ENCODE measurements around the gene SCN5A.

SCN5A gene

DNA sequence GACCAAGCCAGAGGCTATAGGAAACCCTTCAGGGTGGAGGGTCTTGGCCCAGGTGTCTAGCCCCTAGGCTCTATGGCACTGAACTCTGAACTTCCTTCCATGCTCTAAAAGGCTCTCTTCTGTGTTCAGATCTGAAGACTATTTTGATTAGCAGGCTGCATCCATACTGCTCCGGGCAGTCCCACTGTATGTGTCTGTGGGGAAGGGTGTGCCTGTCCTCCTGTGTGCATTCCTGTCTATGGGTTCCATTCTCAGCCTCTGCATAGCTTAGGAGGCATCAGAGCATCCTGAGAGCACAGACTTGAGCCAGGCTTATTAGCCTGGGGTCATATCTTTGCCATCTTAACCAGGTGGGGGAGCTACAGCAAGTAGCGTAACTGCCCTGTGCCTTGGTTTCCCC is 115.3 kb downstream of the SCN5A start:
- no peak for DNase-seq

DNA sequence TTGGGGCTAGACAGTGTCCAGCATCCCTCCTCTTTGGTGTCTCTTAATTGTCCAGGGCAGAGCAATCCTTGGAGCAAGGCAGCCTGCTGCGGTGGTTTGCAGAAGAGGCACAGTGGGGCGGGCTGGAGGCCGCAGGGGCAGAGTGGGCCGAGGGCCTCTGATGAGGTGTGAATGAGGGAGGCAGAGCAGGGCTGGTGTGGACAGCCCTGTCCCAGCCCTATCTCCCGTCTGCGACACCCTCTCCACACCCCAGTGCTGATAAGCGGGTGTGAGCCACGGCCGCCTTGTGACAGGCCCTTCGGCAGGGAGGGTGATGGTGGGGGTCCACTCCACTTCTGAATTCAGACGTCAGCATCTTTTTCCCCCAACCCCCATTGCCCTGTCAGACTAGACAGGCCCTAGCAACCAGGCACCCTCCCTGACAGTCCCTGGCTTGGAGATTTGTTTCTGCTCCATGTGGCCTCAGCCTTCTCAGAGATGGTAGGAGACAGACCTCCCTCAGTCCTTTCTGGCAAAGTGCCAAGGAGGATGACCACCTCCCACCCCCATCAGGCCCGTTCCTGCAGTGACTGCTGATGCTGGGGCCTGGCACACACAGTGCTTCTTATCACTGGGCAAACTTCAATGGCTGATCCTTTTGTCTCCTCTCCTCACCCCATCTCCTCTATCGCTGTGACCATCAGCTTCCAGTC is 116.1 kb downstream of the SCN5A start:
- no peak for DNase-seq

DNA sequence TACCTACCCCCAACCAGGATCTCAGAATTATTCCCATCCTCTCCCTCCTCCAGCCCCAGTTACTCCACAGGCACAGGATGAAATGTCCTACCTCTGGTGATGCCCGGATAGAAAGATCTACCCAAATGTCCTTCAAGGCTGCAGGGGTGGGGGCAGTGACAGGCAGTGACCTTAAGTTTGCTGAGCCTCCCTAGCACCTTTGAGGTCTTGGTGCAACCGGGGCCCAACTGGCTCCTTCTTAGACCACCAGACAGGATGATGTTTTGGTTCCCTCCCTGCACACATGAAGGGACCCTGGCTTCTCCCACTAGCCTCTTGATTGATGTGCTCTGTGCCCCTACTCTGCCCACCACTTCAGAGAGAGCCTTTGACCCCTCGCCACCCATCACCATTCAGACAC is 117.0 kb downstream of the SCN5A start:
- no peak for DNase-seq

DNA sequence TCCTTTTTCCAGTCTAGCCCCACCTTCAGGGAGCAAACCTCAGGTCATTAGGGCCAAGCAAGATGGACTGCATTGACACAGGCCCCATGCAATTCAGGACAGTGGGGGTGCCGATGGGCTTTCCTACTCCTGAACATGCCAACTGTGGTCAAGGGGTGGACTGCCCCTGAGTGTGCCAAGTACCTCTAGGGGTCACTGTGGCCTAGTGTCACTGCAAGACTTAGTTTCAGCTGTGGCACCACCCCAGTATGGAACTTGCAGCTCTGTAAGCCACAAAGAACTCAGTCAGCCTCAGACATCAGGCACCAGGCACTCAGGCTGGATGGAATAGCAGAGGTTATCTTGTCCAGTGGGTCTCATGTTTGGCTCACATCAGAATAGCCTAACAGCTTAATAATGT is 121.0 kb downstream of the SCN5A start:
- no peak for DNase-seq

DNA sequence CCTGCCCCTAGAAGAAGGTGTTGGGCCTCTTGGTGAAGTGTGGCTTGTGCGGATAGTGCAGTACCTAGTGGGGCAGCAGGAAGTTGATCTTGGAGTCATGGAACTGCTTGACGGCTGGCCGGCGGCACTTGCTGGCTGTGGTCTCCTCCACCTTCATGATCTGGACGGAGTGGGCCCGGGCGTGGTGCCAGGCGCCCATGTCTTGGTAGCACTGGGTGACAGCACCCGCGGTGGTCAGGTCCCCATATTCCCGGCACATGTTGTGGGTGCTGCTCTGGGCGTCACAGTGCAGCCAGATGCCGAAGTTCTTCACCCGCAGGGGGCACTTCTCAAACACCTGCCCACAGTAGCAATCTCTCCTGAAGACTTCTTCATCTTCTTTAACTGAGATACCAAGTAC is 122.7 kb downstream of the SCN5A start:
- no peak for DNase-seq

DNA sequence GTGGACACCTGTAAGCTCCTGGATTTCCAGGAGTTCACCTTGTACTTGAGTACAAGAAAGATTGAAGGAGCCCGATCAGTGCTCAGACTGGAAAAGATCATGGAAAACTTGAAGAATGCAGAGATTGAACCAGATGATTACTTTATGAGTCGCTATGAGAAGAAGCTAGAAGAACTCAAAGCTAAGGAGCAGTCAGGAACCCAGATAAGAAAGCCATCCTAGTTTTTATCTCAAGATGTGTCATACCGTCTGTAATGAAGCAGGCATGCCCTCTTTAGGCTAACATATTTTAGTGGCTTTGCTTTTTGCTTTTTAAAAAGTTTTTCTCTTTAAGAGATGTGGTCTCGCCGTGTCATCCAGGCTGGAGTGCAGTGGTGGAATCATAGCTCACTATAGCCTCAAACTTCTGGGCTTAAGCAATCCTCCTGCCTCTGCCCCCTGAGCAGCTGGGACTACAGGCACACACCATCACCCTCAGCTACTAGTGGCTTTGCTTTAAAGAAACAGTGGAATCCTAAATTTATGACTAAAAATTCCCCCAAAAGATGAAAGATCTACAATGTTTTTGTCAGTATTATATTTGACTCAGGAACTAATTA is 125.2 kb downstream of the SCN5A start:
- DNase-seq = no peak

DNA sequence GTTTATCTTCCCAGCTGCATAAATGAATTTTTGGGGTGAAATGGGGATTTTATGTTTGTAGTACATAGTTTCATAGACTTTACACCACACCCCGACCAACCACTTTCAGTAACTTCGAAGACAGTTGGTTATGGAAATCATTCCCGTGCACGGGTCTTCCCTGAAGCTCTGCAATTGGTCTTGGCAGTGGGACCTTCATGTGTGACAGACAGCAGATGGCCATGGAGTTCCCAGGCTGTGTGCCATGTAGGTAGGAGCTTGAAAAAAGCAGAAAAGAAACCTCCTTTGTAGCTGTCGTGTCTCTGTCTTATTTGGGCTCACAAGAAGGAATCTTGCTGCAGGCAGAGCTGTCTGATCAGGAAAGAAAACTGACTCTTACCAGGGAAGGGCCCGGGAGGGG is 127.5 kb downstream of the SCN5A start:
- no peak for DNase-seq

DNA sequence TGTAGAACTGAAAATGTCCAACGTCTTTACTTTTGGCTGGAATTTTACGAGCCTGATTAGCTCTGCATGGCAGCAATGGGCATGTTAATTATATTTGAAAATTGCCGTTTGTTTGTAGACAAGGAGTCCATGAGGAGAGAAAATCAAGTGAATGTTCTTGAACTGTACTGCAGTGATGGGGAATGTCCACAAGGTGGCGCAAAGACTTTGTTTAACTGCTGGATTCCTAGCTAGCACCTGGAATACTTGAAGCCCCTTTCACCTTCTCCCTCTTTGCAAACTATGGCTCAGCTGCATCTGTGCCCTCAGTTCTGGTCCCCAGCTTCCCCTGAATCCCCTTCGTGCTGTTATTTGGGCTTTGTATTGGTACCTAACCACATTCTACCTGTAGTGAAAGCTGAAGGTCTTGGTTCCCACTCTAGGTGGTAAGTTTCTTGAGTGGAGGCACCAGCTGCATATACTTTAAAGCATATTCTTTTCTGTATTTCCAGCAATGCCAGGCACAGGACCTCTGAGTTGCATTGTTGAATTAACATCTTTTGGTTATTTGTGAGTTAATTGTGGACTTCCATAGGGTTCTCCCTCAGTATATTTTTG is 128.0 kb downstream of the SCN5A start:
- DNase-seq = peak; percentile 50

DNA sequence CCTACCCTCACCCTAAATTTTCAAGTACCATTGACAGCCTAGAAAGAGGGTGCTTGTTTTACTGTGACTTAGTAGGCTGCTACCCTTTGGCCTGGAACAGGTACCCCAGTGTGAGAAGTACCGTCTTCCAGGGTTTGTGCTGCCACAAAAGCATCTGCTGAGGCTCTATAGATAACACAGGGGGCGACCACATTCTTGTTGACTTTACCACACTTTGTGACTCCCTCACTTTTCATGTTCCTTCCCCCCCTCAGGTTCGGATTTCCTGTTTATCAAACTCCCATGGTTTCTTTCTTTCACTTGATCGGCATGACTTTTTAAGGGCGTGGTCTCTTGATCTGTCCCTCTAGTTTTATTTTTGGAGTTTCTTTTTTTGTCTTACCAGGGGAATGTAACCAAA is 129.8 kb downstream of the SCN5A start:
- no peak for DNase-seq

DNA sequence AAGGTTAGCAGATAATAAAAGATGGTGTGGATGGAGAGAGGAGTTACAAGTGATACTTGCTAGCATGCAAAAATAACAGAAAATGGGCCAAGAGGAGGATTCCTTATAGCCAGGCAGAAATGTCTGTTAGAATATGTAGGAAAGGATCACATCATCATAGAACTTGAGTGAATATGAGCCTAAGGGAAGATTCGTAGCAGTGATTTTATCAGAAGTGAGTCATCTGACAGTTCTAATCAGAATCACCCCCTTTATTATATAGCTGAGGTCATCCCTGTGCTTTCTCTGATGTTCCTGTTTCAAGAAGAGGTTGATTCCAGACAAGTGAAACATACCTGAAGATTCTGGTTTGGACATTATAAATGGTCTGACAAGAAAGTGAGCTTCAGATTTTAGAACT is 130.5 kb downstream of the SCN5A start:
- no peak for DNase-seq

DNA sequence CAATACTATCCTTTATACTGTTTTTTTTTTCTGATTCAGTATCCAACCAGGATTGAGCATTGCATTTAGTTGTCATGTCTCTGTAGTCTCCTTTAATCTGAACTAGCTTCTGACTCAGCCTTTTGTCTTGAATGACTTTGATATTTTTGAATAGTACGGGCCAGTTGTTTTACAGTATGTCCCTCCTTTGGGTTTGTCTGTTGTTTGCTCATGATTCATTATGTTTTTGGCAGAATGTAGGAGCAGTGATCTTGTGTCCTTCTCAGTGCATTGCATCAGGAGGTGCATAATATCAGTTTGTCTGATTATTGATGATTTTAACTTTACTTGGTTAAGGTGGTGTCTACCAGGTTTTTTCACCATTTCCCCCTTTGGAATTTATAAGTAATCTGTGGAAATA is 132.8 kb downstream of the SCN5A start:
- DNase-seq = no peak

DNA sequence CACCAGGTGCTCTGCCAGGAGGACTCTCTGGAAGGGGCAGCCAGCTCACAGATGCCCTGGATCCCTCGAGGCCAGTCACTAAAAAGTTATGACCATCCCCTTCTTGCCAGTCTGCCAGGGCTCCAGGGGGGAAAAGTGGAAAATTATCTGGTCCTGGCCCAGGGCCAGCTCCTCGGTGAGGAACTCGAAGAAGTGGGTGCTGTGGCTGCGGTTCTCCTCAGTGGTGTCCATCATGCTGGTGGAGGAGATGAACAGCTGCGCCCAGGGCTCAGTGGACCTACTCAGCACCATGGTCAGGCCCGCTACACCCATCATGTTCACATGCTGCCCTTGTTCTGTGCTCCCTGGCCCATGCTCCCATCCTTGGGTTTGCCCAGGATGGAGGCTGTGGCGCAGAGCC is 134.1 kb downstream of the SCN5A start:
- no peak for DNase-seq

DNA sequence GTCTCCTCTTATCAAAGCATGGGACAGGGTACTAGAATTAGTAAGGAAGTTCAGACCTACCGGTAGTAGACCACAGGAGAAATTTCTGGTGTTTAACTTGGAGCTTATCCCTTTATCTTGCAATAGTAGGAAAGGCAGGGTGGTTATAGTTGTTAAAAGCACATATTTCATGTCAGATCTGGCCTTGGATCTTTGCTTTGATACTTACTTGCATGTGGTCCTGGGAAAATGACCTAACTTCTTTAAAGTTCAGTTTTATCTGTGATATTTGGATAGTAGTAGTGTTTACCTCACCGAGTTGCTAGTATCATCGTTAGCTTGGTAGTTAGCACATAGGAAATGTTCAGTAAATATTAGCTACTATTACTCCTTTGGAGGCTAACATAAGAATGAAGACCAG is 137.9 kb downstream of the SCN5A start:
- DNase-seq = no peak

DNA sequence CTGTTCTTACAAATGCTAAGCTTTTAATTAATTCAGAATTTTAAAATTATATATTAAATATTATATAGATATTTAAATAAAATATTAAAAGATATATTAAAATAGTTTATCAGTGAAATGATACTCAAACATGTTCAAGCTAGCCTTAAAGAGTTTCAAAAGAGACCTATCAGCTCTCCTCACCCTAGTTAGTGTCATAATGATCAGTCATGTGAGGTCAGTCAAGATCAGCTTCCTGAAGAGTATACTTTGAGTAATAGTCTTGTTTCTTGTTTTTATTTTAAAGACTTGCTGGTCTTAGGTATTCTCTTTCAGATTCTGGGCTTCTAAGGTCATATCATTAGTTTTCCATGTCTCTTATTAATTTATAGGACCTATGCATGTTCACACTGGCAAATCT is 138.9 kb downstream of the SCN5A start:
- no peak for DNase-seq

DNA sequence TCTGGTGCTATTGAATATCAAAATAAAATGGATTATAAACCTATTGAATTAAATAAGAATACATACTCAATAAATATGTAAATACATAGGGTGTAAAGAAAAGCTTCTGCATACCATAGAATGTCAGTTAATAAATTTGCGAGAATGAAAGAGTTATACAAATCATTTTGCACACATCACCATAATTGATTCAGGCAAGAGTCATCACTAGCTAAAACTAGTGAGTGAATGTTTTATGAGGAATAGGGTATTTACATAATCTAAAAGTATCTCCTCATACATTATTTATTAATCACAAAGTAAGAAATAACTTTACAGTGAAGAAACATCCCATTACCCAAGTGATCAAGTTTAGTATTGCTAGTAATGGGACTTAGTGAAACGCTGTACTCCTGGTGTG is 139.8 kb downstream of the SCN5A start:
- no peak for DNase-seq

DNA sequence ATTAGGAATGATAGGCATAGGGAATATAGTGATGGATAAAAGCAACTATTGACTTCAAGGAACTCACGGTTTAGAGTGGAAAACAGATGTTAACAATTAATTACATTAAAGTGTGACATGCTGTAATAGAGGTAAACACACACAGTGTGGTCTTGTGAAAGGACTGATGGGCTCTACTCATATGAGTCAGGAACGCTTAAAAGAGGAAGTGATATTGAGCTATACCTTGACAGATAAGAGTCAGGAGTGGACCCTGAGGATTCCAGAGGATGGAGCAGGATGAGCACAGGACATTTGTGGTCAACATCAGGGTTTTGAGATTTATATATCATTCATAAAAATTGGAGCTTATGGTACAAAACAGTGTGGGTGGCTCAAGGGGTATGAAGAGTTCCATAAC is 142.4 kb downstream of the SCN5A start:
- no peak for DNase-seq

DNA sequence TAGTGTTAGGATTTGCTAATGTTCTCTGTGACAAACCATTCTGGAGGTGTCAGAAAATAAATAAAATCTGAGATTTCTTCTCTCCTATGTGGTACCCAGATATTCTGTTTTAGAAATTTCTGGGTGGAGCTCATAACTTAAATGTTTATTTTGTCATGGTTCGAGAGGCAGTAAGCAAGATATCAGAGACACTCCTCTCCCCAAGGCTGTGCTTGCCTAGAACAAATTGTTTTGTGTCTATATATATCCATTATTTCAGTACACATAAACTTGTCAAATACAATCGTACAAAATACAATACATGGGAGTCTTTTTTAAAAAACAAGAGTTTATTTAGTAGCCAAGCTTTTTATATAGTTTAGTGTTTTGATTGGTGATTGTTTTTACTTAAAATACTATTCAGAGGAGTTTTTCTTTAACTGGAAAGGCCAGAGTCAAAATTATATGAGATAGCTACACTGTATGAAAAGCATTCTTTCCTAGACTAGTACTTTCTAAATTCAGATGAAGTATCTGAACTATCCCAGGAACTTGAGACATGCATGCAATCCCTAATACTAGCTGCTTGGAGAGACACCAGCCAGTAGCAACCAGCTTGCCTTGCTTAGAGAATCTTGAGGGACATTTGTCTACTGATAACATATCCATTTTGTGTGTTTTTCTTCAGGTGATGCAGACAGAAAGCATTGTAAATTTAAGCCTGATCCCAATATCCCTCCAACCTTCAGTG is 148.6 kb downstream of the SCN5A start:
- no peak for DNase-seq
